RWPE1 (cell line): ENCODE data around the gene FBLIM1.

Experiments used
- CTCF ChIA-PET: fragments of 350-600 bp; sonication (Branson Sonifier 250); formaldehyde crosslinking; extraction: SDS; loops from one replicate; lab custom pipeline; 2021; lab: Yijun Ruan, JAX
- POLR2A ChIA-PET: fragments of 400-600 bp; formaldehyde crosslinking; extraction: SDS; loops from one replicate; lab custom pipeline; 2020; ENCODE audit warnings: antibody characterized with exemption; ENCODE audit not compliant: low non-redundant PET; lab: Yijun Ruan, JAX
- DNase-seq: peaks from one replicate; pipeline ENCODE4 v3.0.0; 2012; ENCODE audit warnings: low spot score
- H3K27ac ChIP-seq: fragments of 450-650 bp; 2 replicates; pipeline ENCODE4 v1.5.1; 2017
- TF ChIP-seq, protein P1 (sequence below): fragments of 450-650 bp; conservative IDR thresholded peaks from 2 replicates; pipeline ENCODE4 v1.5.1; 2017; ENCODE audit warnings: low read depth, mild to moderate bottlenecking

FBLIM1 gene

DNA sequence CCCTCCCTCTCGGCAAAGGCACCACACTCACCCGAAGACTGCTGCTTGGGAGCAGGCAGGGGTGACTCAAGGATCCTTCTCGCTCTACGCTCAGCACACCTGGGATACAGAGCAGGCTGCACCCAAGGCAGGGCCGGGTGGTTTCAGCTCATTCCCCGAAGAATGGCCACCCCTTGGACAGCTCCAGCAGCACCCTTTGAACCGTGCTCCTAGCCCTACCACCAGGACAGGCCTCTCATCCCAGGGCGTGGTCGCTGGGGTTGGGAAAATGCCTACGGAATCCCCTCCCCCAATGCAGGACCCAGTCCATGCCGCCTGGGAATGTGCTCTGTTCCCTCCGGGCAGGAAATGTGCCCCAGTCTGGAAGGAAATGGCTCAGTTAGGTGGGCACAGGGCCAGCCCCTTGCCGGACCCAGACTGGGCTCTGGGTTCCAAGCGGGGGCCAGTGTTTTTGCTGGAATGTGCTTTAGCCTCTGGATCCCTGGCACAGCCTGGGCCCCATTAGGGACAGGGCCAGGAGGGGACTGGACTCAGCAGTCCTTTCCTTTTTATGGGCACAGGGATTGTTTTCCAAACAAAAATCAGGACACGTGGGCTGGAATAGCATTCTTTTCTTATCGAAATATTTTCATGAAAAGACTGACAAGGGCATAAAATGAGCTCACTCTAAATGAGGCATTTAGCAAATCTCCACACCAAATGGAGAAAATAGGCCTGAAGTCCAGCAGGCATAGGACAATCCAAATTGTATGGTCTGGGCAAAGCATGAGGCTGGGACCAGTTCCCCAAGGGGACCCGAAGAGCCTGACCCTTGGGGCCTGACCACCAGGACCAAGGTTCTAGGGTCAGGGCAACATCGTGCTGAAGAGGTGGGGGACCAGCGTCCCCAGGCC, 8.9 kb upstream of the FBLIM1 start:
- peak; percentile 41 for DNase-seq
- TF ChIP-seq, protein P1, sequence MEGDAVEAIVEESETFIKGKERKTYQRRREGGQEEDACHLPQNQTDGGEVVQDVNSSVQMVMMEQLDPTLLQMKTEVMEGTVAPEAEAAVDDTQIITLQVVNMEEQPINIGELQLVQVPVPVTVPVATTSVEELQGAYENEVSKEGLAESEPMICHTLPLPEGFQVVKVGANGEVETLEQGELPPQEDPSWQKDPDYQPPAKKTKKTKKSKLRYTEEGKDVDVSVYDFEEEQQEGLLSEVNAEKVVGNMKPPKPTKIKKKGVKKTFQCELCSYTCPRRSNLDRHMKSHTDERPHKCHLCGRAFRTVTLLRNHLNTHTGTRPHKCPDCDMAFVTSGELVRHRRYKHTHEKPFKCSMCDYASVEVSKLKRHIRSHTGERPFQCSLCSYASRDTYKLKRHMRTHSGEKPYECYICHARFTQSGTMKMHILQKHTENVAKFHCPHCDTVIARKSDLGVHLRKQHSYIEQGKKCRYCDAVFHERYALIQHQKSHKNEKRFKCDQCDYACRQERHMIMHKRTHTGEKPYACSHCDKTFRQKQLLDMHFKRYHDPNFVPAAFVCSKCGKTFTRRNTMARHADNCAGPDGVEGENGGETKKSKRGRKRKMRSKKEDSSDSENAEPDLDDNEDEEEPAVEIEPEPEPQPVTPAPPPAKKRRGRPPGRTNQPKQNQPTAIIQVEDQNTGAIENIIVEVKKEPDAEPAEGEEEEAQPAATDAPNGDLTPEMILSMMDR = no peak
- POLR2A ChIA-PET = interaction anchor here (0.8 kb wide), 1 partner anchor 48 kb away, joined by 3 read pairs; no protein-coding TSS in a partner anchor
- CTCF ChIA-PET = interaction anchor here (0.9 kb wide), 1 partner anchor 8 kb away, joined by 3 read pairs; no protein-coding TSS in a partner anchor
- peak overlapping the region; percentile 87 for H3K27ac ChIP-seq

DNA sequence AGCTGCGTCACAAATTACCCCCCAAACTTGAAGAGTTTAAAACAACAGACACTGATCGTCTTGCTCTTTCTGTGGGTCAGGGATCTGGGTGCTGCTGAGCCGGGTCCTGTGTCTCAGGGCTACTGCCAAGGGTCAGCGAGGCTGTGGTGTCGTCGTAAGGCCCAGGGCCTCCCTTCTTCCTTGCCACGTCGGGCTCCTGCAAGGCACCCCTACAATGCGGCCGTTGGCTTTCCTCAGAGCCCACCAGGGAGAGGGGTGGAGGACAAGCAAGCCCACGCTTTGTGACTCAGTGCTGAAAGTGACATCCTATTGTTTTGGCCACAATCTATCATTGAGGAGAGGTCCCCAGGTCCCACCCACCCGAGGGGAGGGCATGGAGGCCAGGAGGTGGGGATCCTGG, 7.7 kb upstream of the FBLIM1 start:
- ChIA-PET CTCF (no interaction called here), POLR2A (no interaction called here)
- no peak for DNase-seq
- TF ChIP-seq, protein P1 = no peak
- H3K27ac ChIP-seq = peak overlapping the region; percentile 47; the same call in 1 of the 2 replicates

DNA sequence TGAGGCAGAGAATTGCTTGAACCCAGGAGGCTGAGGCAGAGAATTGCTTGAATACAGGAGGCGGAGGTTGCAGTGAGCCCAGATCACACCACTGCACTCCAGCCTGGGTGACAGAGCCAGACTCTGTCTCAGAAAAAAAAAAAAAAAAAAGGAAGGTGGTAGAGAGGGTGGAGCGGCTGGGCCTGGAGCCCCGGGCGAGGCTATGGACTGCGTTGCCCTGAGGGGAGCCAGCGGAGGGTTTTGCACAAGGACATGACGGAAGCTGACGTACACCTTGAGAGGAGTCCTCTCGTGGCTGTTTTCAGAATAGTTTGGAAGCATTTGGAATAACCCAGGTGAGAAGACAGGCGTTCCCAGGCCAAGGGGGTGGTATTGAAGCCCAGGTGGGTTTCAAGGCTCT, 6.9 kb upstream of the FBLIM1 start:
- ChIA-PET CTCF (no interaction called here), POLR2A (no interaction called here)
- DNase-seq = no peak
- TF ChIP-seq, protein P1 = no peak
- peak overlapping the region; percentile 47; the same call in 1 of the 2 replicates for H3K27ac ChIP-seq

DNA sequence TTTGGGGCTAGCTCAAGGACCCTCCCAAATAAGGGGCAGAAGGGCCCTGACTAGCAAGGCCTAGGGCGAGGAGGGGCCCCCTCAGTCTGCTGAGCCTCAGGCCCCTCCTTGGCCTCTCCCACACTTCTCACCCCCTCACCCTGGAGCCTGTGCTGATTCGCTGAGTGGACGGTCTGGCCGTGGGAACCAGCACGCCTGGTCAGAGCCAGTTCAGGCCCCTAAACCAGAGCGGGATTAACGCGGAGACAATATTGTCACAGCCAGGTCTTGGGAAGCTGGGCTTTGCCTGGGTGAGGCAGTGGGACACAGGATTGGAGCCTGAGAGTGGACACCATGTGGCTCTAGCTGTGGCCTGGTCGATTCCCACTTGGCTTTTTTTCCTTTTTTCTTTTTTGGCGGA, 4.8 kb upstream of the FBLIM1 start:
- H3K27ac ChIP-seq = peak overlapping the region; percentile 47
- no peak for DNase-seq
- TF ChIP-seq, protein P1 = no peak
- ChIA-PET POLR2A (no interaction called here), CTCF (no interaction called here)

DNA sequence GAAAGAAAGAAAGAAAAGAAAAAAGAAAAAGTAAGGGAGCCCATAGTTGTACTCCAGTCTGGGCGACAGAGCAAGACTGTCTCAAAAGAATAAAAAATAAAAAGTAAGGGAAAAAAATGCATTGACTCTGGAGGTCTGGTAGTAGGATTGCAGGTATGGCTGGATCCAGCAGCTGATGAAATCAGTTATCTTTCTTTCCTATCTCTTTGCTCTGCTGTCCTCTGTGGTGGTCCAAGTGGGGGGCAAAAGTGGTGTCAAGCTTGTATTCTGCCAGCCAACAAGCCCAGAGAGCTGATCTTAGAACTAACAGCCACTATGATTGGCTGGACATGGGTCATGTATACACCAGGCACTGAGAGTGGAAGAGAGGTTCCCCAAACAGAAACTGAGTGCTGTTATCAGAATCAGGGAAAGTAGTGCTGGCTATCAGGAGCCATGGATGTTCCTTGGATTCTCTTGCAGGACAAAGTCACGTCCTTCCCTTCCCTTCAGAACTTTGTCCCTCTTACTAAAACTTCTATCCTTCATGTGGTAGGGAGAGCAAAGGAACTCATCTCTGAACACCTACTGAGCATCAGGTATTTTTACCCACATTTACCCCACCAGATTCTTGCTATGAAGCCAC, 3.5 kb upstream of the FBLIM1 start:
- POLR2A ChIA-PET = no interaction called here

DNA sequence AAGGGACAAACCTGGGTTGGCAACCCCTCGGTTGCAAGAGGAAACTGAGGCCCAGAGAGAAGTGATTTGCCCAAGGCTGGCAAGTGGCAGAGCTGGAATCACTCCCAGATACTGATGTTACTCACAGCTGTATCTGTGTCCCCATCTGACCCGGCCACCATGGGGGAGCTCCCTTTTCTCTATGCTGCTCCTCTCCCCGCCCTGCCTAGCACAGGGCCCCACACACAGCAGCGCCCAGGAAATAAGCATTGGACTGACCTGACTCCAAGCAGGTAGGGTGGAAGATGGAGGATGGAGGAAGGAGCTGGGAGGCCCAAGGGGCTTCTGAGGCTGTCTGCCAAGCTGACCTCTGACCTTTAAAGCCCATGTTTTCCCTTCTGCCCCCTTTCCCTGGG, 3.0 kb upstream of the FBLIM1 start:
- peak overlapping the region; percentile 98 for H3K27ac ChIP-seq
- CTCF ChIA-PET = interaction anchor here (0.6 kb wide), 1 partner anchor 546 kb away, joined by 8 read pairs; no protein-coding TSS in a partner anchor
- POLR2A ChIA-PET = no interaction called here
- DNase-seq = no peak
- TF ChIP-seq, protein P1 = no peak

More for the DNA sequence above, 3.5 kb upstream of the FBLIM1 start:
- TF ChIP-seq, protein P1 = no peak
- no peak for DNase-seq
- H3K27ac ChIP-seq = peak overlapping the region; percentile 98
- CTCF ChIA-PET = no interaction called here
